Fibroblast of pulmonary artery (primary cell): ENCODE results near the gene HOXA9.

ENCODE experiments used
- DNase-seq: peaks from one replicate; pipeline ENCODE4 v3.0.0-alpha.2; 2010; ENCODE audit warnings: low read depth
- H3K4me3 ChIP-seq: replicated peaks from 2 replicates; pipeline ENCODE4 v1.5.1; 2011; ENCODE audit warnings: low read depth, mild to moderate bottlenecking, control low read depth, low read length, moderate library complexity
- CTCF ChIP-seq: IDR thresholded peaks from 2 replicates; pipeline ENCODE4 v1.5.1; 2011; ENCODE audit warnings: mild to moderate bottlenecking, control low read depth, low read length, inconsistent platforms; ENCODE audit errors: missing control alignments

The HOXA9 gene

GRCh38 chr7:27173956-27174873 is 8.9 kb upstream of the HOXA9 start, which contains the start of gene HOXA10:
Gene HOXA10 (minus strand): TSS chr7:27174320. CDS start chr7:27174306, 14 bp downstream.
- H3K4me3 ChIP-seq = no peak within 1 kb of the TSS
- no peak for DNase-seq
- TF ChIP-seq CTCF = no peak

GRCh38 chr7:27173511-27173955 is 8.2 kb upstream of the HOXA9 start:
- TF ChIP-seq CTCF = no peak
- H3K4me3 ChIP-seq = no peak overlapping the region
- DNase-seq = no peak

GRCh38 chr7:27172823-27173510 is 7.6 kb upstream of the HOXA9 start:
- no peak for TF ChIP-seq CTCF
- no peak for DNase-seq
- H3K4me3 ChIP-seq = no peak overlapping the region

GRCh38 chr7:27172315-27172774 is 7.0 kb upstream of the HOXA9 start:
- no peak overlapping the region for H3K4me3 ChIP-seq
- TF ChIP-seq CTCF = no peak
- no peak for DNase-seq

GRCh38 chr7:27171637-27172314 is 6.4 kb upstream of the HOXA9 start:
- no peak overlapping the region for H3K4me3 ChIP-seq
- no peak for DNase-seq
- TF ChIP-seq CTCF = no peak

GRCh38 chr7:27171325-27171636 is 5.9 kb upstream of the HOXA9 start:
- TF ChIP-seq CTCF = no peak
- no peak overlapping the region for H3K4me3 ChIP-seq
- DNase-seq = no peak
